ENCODE measurements around the gene GATA2. TPM values are rescaled to one million over a fixed set of nuclear protein-coding genes. Genes with fewer than 3 reads are reported as not detected.

GATA2 gene
- total RNA-seq, 3 donors from 2014 or later (not counting 1 experiment from before 2014, with no cell fraction given): 0.92 to 225 (median 8.4) TPM

GRCh38 chr3:128480278-128480677 is 12.7 kb downstream of the GATA2 start:
- H3K27me3 Mint-ChIP-seq (ENCODE audit: low read depth in 2 of 2): peaks cover 48 to 55% of the 10 kb centered on the region in 2 donors
- no peak overlapping the region for H3K27ac ChIP-seq (ENCODE audit: low read length)
- peaks cover 31% of the 10 kb centered on the region for H3K27me3 ChIP-seq (ENCODE audit: control insufficient read depth, insufficient read depth, low read length)
- no peak overlapping the region for H3K27ac Mint-ChIP-seq
- no peak for TF ChIP-seq CTCF (IDR thresholded peaks at IDR 0.05)
- peaks cover 13% of the 10 kb centered on the region for H3K4me1 ChIP-seq (ENCODE audit: control insufficient read depth, insufficient read depth, low read length)
- WGBS (ENCODE audit: insufficient coverage): 64% methylated on average over 11 of the region's 11 CpGs
- intact Hi-C loops (cut with micrococcal nuclease): no loop called here
- H3K9me3 Mint-ChIP-seq: no peaks in the 10 kb centered on the region
- DNase-seq: no peak
- no peak for ATAC-seq
- no peak overlapping the region for H3K4me3 ChIP-seq (ENCODE audit: low read length)
- H3K9me3 ChIP-seq (ENCODE audit: control insufficient read depth, insufficient read depth, low read length): no peaks in the 10 kb centered on the region
- H3K36me3 ChIP-seq (ENCODE audit: control insufficient read depth, insufficient read depth, low read length): no peaks in the 10 kb centered on the region
- H3K4me1 Mint-ChIP-seq: peaks cover 5 to 10% of the 10 kb centered on the region in 2 donors
- no peaks in the 10 kb centered on the region for H3K36me3 Mint-ChIP-seq
- no peak overlapping the region for H3K4me3 Mint-ChIP-seq

GRCh38 chr3:128479558-128480086 is 13.4 kb downstream of the GATA2 start:
- no peak for DNase-seq
- H3K4me3 ChIP-seq (ENCODE audit: low read length): no peak overlapping the region
- Mint-ChIP-seq H3K27me3 (ENCODE audit: low read depth in 2 of 2) (peaks cover 41 to 55% of the 10 kb centered on the region in 2 donors), H3K27ac (no peak overlapping the region), H3K36me3 (no peaks in the 10 kb centered on the region), H3K4me1 (peaks cover 5 to 10% of the 10 kb centered on the region in 2 donors), H3K9me3 (no peaks in the 10 kb centered on the region), H3K4me3 (no peak overlapping the region)
- peaks cover 13% of the 10 kb centered on the region for H3K4me1 ChIP-seq (ENCODE audit: control insufficient read depth, insufficient read depth, low read length)
- TF ChIP-seq CTCF (IDR thresholded peaks at IDR 0.05): no peak
- intact Hi-C loops (cut with micrococcal nuclease): no loop called here
- WGBS (ENCODE audit: insufficient coverage): 85% methylated on average over 10 of the region's 10 CpGs
- H3K27me3 ChIP-seq (ENCODE audit: control insufficient read depth, insufficient read depth, low read length): peaks cover 24% of the 10 kb centered on the region
- H3K9me3 ChIP-seq (ENCODE audit: control insufficient read depth, insufficient read depth, low read length): no peaks in the 10 kb centered on the region
- no peak overlapping the region for H3K27ac ChIP-seq (ENCODE audit: low read length)
- no peaks in the 10 kb centered on the region for H3K36me3 ChIP-seq (ENCODE audit: control insufficient read depth, insufficient read depth, low read length)
- no peak for ATAC-seq

GRCh38 chr3:128478576-128479506 is 14.2 kb downstream of the GATA2 start:
- H3K9me3 ChIP-seq (ENCODE audit: control insufficient read depth, insufficient read depth, low read length): no peaks in the 10 kb centered on the region
- intact Hi-C loops (cut with micrococcal nuclease): no loop called here
- H3K4me1 Mint-ChIP-seq: peaks cover 5 to 9% of the 10 kb centered on the region in 2 donors
- no peaks in the 10 kb centered on the region for H3K36me3 Mint-ChIP-seq
- TF ChIP-seq CTCF (IDR thresholded peaks at IDR 0.05): no peak
- H3K27me3 ChIP-seq (ENCODE audit: control insufficient read depth, insufficient read depth, low read length): peaks cover 19% of the 10 kb centered on the region
- DNase-seq (no peak), ATAC-seq (no peak)
- H3K27ac ChIP-seq (ENCODE audit: low read length): no peak overlapping the region
- H3K4me3 Mint-ChIP-seq: no peak overlapping the region
- H3K4me3 ChIP-seq (ENCODE audit: low read length): no peak overlapping the region
- no peaks in the 10 kb centered on the region for H3K36me3 ChIP-seq (ENCODE audit: control insufficient read depth, insufficient read depth, low read length)
- peaks cover 11% of the 10 kb centered on the region for H3K4me1 ChIP-seq (ENCODE audit: control insufficient read depth, insufficient read depth, low read length)
- WGBS (ENCODE audit: insufficient coverage): 71% methylated on average over 11 of the region's 11 CpGs
- peaks cover 36 to 48% of the 10 kb centered on the region in 2 donors for H3K27me3 Mint-ChIP-seq (ENCODE audit: low read depth in 2 of 2)
- H3K9me3 Mint-ChIP-seq: no peaks in the 10 kb centered on the region
- H3K27ac Mint-ChIP-seq: no peak overlapping the region
